Activated CD4-positive, alpha-beta T cell treated with anti-CD3 and anti-CD28 coated beads for 36 hours (primary cell): ENCODE results near the gene CHI3L1. TPM values are rescaled to one million over a fixed set of nuclear protein-coding genes. Genes with fewer than 3 reads are reported as not detected.
"Not testable (repeated sequence)": the region's sequence is repeated elsewhere in the genome, so short reads cannot be mapped to it uniquely, and the experiment has no call there.

Source experiments
- ATAC-seq: fragments of 200-7000 bp; cut with Tn5 transposase; one replicate; pipeline ENCODE4 v1.10.0; 2021; ENCODE audit warnings: mild to moderate bottlenecking, moderate library complexity
- CTCF ChIA-PET: fragments of 350-600 bp; sonication (Branson Sonifier 250); formaldehyde crosslinking; loops from one replicate; lab custom pipeline; 2021; ENCODE audit warnings: antibody characterized with exemption; lab: Charles Lee
- POLR2A ChIA-PET: fragments of 350-600 bp; sonication (Branson Sonifier 250); formaldehyde crosslinking; loops from one replicate; lab custom pipeline; 2021; ENCODE audit warnings: antibody characterized with exemption, inconsistent platforms; lab: Charles Lee
- DNase-seq: peaks from one replicate; pipeline ENCODE4 v3.0.0-alpha.2; 2020
- H3K27ac Mint-ChIP-seq: one replicate; pipeline ENCODE4 v1.8.0; 2021; ENCODE audit warnings: mixed read lengths
- H3K27me3 Mint-ChIP-seq: one replicate; pipeline ENCODE4 v1.8.0; 2021; ENCODE audit warnings: mixed read lengths
- H3K36me3 Mint-ChIP-seq: one replicate; pipeline ENCODE4 v1.8.0; 2021; ENCODE audit warnings: low read depth, mixed read lengths
- H3K4me1 Mint-ChIP-seq: one replicate; pipeline ENCODE4 v1.8.0; 2021; ENCODE audit warnings: mixed read lengths
- H3K4me3 Mint-ChIP-seq: one replicate; pipeline ENCODE4 v1.8.0; 2021; ENCODE audit warnings: mild to moderate bottlenecking, moderate library complexity, mixed read lengths
- H3K9me3 Mint-ChIP-seq: one replicate; pipeline ENCODE4 v1.8.0; 2021; ENCODE audit warnings: low read depth, mixed read lengths
- intact Hi-C, 2 experiments: fragments of 100-400 bp; cut with DNase I in 1 of 2; cut with micrococcal nuclease in 1 of 2; formaldehyde crosslinking; loops; one replicate each; pipeline versions ENCODE4 v1.14.2 to v1.15.1; 2022 to 2024; cut with DNase I, micrococcal nuclease
- total RNA-seq, 2 experiments: library from RNA; stranded (reverse); gene quantifications; one replicate each; pipeline ENCODE4 v1.2.3, GENCODE V29; 2021

Gene CHI3L1
- under 1 TPM; 0.09 to 0.18 TPM for total RNA-seq

- Mint-ChIP-seq H3K4me1 (peaks cover 4% of the 10 kb centered on the region), H3K9me3 (no peaks in the 10 kb centered on the region), H3K4me3 (no peak within 1 kb of the TSS), H3K36me3 (no peaks in the 10 kb centered on the region), H3K27me3 (peaks cover 7% of the 10 kb centered on the region), H3K27ac (no peak within 1 kb of the TSS)
- ChIA-PET CTCF (interaction anchor here (0.7 to 1.5 kb wide), 4 partner anchors 29 to 147 kb away, joined by 3 to 6 read pairs (median 4); no protein-coding TSS in a partner anchor), POLR2A (no interaction called here)
- no peak for DNase-seq
- ATAC-seq = no peak
- intact Hi-C loops = no loop called here
Measured at GRCh38 chr1:203186446-203187303, at the start of gene CHI3L1. CHI3L1 (minus strand) TSS chr1:203186704; CDS start chr1:203186623, 81 bp downstream.

- Mint-ChIP-seq H3K9me3 (peaks cover 20% of the 10 kb centered on the region), H3K27me3 (peaks cover 15% of the 10 kb centered on the region)
- H3K4me3 Mint-ChIP-seq, H3K27ac Mint-ChIP-seq, ATAC-seq, DNase-seq, H3K4me1 Mint-ChIP-seq, intact Hi-C loops, H3K36me3 Mint-ChIP-seq: not testable (repeated sequence)
- POLR2A ChIA-PET = interaction anchor here (0.7 kb wide), 1 partner anchor 43 kb away, joined by 3 read pairs; no protein-coding TSS in a partner anchor
- CTCF ChIA-PET = interaction anchor here (0.6 to 1.6 kb wide), 2 partner anchors 19 to 108 kb away, joined by 3 to 6 read pairs; no protein-coding TSS in a partner anchor
Measured at GRCh38 chr1:203234901-203235300, 48.4 kb upstream of the CHI3L1 start.

GRCh38 chr1:203229471-203230135, 43.1 kb upstream of the CHI3L1 start, which contains the start of gene CHIT1:
CHIT1 (minus strand) TSS chr1:203229673; CDS start chr1:203229636, 37 bp downstream.
- Mint-ChIP-seq H3K27ac (no peak within 1 kb of the TSS), H3K4me1 (no peaks in the 10 kb centered on the region), H3K9me3 (peaks cover 5% of the 10 kb centered on the region), H3K4me3 (no peak within 1 kb of the TSS), H3K36me3 (peaks cover 4% of the 10 kb centered on the region), H3K27me3 (peaks cover 19% of the 10 kb centered on the region)
- ChIA-PET CTCF (no interaction called here), POLR2A (no interaction called here)
- ATAC-seq (no peak), DNase-seq (no peak)
- intact Hi-C loops = loop anchor here in 1 of 2 experiments (2.0 kb wide), 1 partner anchor 35 kb away; no protein-coding TSS in a partner anchor

- Mint-ChIP-seq H3K4me1 (no peaks in the 10 kb centered on the region), H3K27ac (no peak overlapping the region), H3K9me3 (peaks cover under 1% of the 10 kb centered on the region), H3K4me3 (no peak overlapping the region), H3K36me3 (peaks cover under 1% of the 10 kb centered on the region), H3K27me3 (peaks cover 16% of the 10 kb centered on the region)
- no peak for DNase-seq
- ChIA-PET CTCF (interaction anchor here (0.5 to 0.6 kb wide), 2 partner anchors 51 to 496 kb away, joined by 3 to 4 read pairs; no protein-coding TSS in a partner anchor), POLR2A (no interaction called here)
- no peak for ATAC-seq
- intact Hi-C loops = no loop called here
Measured at GRCh38 chr1:203228670-203229069, 42.2 kb upstream of the CHI3L1 start.

GRCh38 chr1:203227371-203228083, 41.0 kb upstream of the CHI3L1 start:
- CTCF ChIA-PET = interaction anchor here (0.6 to 0.9 kb wide), 2 partner anchors 12 to 44 kb away, joined by 3 to 4 read pairs; no protein-coding TSS in a partner anchor
- Mint-ChIP-seq H3K4me3 (no peak overlapping the region), H3K27ac (no peak overlapping the region), H3K36me3 (no peaks in the 10 kb centered on the region), H3K9me3 (no peaks in the 10 kb centered on the region), H3K27me3 (peaks cover 11% of the 10 kb centered on the region), H3K4me1 (no peaks in the 10 kb centered on the region)
- intact Hi-C loops = no loop called here
- no peak for ATAC-seq
- POLR2A ChIA-PET = no interaction called here
- no peak for DNase-seq

- POLR2A ChIA-PET = no interaction called here
- Mint-ChIP-seq H3K27me3 (peaks cover 4% of the 10 kb centered on the region), H3K36me3 (no peaks in the 10 kb centered on the region), H3K27ac (no peak overlapping the region), H3K4me1 (no peaks in the 10 kb centered on the region), H3K4me3 (no peak overlapping the region), H3K9me3 (no peaks in the 10 kb centered on the region)
- no peak for DNase-seq
- ATAC-seq = no peak
- CTCF ChIA-PET = interaction anchor here (1.0 to 1.5 kb wide), 3 partner anchors 8 to 53 kb away, joined by 4 to 5 read pairs (median 4); no protein-coding TSS in a partner anchor
- intact Hi-C loops = loop anchor here in 1 of 2 experiments (2.0 kb wide), 1 partner anchor 20 kb away; no protein-coding TSS in a partner anchor
Measured at GRCh38 chr1:203225071-203225470, 38.6 kb upstream of the CHI3L1 start.

- intact Hi-C loops = no loop called here
- no peaks in the 10 kb centered on the region for H3K9me3 Mint-ChIP-seq
- ChIA-PET CTCF (interaction anchor here (0.6 to 2.1 kb wide), 2 partner anchors 82 to 184 kb away, joined by 4 to 7 read pairs; no protein-coding TSS in a partner anchor), POLR2A (no interaction called here)
- H3K27ac Mint-ChIP-seq = no peak overlapping the region
- peaks cover 4% of the 10 kb centered on the region for H3K27me3 Mint-ChIP-seq
- no peak overlapping the region for H3K4me3 Mint-ChIP-seq
- H3K4me1 Mint-ChIP-seq = no peaks in the 10 kb centered on the region
- ATAC-seq (no peak), DNase-seq (no peak)
- H3K36me3 Mint-ChIP-seq = no peaks in the 10 kb centered on the region
Measured at GRCh38 chr1:203223012-203223775, 36.7 kb upstream of the CHI3L1 start.

GRCh38 chr1:203219934-203220333, 33.4 kb upstream of the CHI3L1 start:
- POLR2A ChIA-PET = no interaction called here
- ATAC-seq (no peak), DNase-seq (no peak)
- intact Hi-C loops = no loop called here
- Mint-ChIP-seq H3K4me3 (no peak overlapping the region), H3K9me3 (no peaks in the 10 kb centered on the region), H3K27me3 (peaks cover 8% of the 10 kb centered on the region), H3K27ac (no peak overlapping the region), H3K4me1 (no peaks in the 10 kb centered on the region), H3K36me3 (no peaks in the 10 kb centered on the region)
- CTCF ChIA-PET = interaction anchor here (0.6 to 1.7 kb wide), 4 partner anchors 21 to 181 kb away, joined by 3 to 5 read pairs (median 3); no protein-coding TSS in a partner anchor

GRCh38 chr1:203219171-203219570, 32.7 kb upstream of the CHI3L1 start:
- H3K9me3 Mint-ChIP-seq = no peaks in the 10 kb centered on the region
- intact Hi-C loops = no loop called here
- H3K27me3 Mint-ChIP-seq = peaks cover 7% of the 10 kb centered on the region
- no peak overlapping the region for H3K27ac Mint-ChIP-seq
- H3K4me1 Mint-ChIP-seq = no peaks in the 10 kb centered on the region
- no peak overlapping the region for H3K4me3 Mint-ChIP-seq
- ChIA-PET CTCF (interaction anchor here (0.6 to 1.7 kb wide), 3 partner anchors 20 to 180 kb away, joined by 3 to 5 read pairs (median 3); no protein-coding TSS in a partner anchor), POLR2A (no interaction called here)
- DNase-seq (no peak), ATAC-seq (no peak)
- H3K36me3 Mint-ChIP-seq = no peaks in the 10 kb centered on the region

GRCh38 chr1:203217668-203218067, 31.2 kb upstream of the CHI3L1 start:
- intact Hi-C loops = loop anchor here in 1 of 2 experiments (2.0 kb wide), 1 partner anchor 45 kb away; no protein-coding TSS in a partner anchor
- no peak overlapping the region for H3K27ac Mint-ChIP-seq
- no peaks in the 10 kb centered on the region for H3K9me3 Mint-ChIP-seq
- H3K36me3 Mint-ChIP-seq = no peaks in the 10 kb centered on the region
- no peaks in the 10 kb centered on the region for H3K4me1 Mint-ChIP-seq
- ChIA-PET CTCF (interaction anchor here (0.7 to 4.4 kb wide), 7 partner anchors 14 to 178 kb away, joined by 3 to 67 read pairs (median 3); no protein-coding TSS in a partner anchor), POLR2A (no interaction called here)
- H3K27me3 Mint-ChIP-seq = peaks cover 7% of the 10 kb centered on the region
- H3K4me3 Mint-ChIP-seq = no peak overlapping the region
- ATAC-seq = no peak
- DNase-seq = no peak
